ENCODE measurements around the gene SKIC8.

The SKIC8 gene

DNA sequence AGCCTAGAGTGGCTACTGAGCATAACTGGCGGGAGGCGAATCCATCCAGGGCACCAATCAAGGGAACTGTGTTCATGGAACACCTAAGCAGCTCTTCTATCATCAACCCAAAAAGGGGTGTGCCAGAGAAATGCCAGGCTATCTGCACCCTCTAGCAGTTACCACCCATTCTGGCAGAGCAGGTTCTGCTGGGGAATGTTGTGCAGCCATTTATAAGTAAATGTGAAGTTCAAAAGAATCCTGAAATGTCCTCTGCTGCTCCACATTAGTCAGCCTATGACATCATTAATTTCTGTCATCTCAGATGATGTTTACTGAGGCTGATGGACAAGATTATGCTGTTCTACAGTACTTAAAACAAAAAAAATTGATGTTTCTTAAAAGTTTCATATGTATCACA, 7.7 kb downstream of the SKIC8 start:
- H3K4me3 ChIP-seq (ENCODE audit: low read depth, low read length): no peak overlapping the region
- TF ChIP-seq, protein P1, sequence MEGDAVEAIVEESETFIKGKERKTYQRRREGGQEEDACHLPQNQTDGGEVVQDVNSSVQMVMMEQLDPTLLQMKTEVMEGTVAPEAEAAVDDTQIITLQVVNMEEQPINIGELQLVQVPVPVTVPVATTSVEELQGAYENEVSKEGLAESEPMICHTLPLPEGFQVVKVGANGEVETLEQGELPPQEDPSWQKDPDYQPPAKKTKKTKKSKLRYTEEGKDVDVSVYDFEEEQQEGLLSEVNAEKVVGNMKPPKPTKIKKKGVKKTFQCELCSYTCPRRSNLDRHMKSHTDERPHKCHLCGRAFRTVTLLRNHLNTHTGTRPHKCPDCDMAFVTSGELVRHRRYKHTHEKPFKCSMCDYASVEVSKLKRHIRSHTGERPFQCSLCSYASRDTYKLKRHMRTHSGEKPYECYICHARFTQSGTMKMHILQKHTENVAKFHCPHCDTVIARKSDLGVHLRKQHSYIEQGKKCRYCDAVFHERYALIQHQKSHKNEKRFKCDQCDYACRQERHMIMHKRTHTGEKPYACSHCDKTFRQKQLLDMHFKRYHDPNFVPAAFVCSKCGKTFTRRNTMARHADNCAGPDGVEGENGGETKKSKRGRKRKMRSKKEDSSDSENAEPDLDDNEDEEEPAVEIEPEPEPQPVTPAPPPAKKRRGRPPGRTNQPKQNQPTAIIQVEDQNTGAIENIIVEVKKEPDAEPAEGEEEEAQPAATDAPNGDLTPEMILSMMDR (IDR thresholded peaks at IDR 0.05; ENCODE audit: low read depth, low read length): no peak

DNA sequence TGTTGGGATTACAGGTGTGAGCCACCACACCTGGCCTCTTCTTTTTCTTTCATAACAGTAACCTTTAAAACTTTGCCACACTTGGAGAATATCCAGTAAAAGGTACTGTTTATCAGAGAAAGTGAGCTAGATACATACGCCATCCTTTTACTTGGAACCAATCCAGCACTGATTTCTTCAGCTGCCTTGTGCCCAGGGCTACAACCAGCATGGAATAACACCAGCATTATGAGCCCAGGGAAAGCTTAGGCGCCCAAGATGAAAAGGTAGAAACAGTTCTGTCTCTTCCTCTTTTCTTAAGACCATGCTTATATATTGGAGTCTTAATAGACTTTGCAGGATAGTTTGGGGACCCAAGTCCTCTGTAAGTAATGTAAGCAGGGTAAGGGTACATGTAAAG, 8.4 kb downstream of the SKIC8 start:
- TF ChIP-seq, protein P1 (IDR thresholded peaks at IDR 0.05; ENCODE audit: low read depth, low read length): no peak

DNA sequence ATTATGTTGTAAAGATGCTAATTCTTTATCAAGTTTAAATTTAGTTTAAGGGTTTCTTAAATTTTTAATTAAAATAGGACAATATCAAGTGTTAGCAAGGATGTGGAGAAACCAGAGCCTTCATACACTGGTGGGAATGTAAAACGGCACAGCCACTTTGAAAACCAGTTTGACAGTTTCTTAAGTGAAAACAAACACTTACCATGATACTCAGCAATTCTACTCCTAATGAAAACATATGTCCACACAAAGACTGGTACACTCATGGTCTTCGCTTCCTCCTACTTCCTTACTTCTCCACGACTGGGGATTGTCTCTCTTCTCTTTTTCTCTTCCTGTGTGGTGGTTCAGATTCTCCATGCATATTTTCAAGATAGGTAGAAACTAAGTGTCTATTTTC, 9.2 kb downstream of the SKIC8 start:
- TF ChIP-seq, protein P1 (IDR thresholded peaks at IDR 0.05; ENCODE audit: low read depth, low read length): no peak

More for the DNA sequence above, 8.4 kb downstream of the SKIC8 start:
- H3K4me3 ChIP-seq (ENCODE audit: low read depth, low read length): no peak overlapping the region

DNA sequence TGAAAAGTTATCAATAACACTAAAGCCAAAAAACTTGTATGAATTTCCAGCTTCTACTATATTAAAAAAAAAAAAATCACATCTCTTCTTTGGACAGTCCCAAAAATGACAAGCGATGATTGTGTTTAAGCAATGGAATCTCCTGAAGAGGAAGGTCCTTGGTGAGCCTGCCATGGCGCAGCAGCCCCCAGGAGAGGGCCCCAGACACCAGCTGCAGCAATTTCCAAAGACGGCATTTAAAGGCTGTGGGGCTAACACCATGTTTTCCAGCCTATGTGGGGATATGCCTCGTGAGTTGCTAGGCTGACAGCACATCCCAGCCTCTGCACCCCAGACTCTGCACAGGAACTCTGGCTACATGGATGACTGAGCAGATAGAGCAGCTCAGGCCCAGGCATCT, 14.7 kb downstream of the SKIC8 start:
- TF ChIP-seq, protein P1 (IDR thresholded peaks at IDR 0.05; ENCODE audit: low read depth, low read length): no peak
- no peak overlapping the region for H3K4me3 ChIP-seq (ENCODE audit: low read depth, low read length)

More for the DNA sequence above, 9.2 kb downstream of the SKIC8 start:
- no peak overlapping the region for H3K4me3 ChIP-seq (ENCODE audit: low read depth, low read length)

DNA sequence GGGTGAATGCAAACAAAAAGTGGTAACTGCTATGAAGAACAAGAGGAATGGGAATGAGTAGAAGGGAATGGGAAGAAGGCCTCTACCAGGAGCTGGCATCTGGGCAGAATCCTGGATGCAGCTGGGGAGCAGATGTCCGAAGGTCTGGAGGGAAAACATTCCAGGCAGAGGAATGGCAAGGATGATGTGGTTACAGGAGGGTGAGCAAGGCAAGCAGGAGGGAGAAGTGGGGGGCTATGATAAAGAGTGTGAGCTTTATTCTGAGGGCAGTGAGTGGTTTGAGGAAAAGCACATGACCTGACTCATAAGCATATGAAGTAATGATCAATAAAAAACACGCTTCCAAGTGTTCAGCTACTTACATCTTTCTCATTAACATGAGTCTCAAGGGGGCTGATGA, 17.1 kb downstream of the SKIC8 start:
- TF ChIP-seq, protein P1 (IDR thresholded peaks at IDR 0.05; ENCODE audit: low read depth, low read length): no peak
- no peak overlapping the region for H3K4me3 ChIP-seq (ENCODE audit: low read depth, low read length)

DNA sequence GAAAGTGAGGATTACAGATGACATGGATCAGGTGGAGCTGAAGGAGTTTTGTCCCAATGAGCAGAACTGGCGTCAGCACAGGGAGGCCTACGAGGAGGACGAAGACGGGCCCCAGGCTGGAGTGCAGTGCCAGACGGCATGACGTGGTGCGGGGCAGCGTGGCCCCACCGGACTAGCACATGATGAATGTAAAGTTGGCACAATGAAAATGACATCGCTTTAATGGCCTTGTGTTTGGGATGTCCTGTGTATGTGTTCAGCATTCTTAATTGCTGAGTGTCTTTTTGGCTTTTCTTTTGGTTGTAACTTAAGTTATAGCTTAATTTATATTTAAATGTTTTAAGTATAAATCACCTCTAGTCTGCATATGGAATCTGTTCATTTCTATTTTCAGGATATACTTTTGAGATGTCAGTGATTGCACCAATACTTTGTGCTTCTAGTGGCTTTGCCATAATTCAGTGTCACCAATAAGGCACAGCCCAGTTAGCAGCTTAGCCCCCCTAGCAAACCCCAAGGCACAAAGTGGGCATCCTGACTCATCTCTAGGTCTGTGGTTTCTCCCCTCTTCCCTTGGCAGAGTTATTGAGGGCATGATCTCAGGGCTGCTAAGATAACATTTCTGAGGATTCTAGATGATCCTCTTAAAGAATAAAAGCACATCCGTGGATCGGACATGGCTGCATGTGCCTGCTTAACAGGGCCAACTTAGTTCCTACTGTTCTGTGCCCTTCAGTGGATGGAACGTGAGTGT, 18.9 kb downstream of the SKIC8 start:
- TF ChIP-seq, protein P1 (IDR thresholded peaks at IDR 0.05; ENCODE audit: low read depth, low read length): no peak

DNA sequence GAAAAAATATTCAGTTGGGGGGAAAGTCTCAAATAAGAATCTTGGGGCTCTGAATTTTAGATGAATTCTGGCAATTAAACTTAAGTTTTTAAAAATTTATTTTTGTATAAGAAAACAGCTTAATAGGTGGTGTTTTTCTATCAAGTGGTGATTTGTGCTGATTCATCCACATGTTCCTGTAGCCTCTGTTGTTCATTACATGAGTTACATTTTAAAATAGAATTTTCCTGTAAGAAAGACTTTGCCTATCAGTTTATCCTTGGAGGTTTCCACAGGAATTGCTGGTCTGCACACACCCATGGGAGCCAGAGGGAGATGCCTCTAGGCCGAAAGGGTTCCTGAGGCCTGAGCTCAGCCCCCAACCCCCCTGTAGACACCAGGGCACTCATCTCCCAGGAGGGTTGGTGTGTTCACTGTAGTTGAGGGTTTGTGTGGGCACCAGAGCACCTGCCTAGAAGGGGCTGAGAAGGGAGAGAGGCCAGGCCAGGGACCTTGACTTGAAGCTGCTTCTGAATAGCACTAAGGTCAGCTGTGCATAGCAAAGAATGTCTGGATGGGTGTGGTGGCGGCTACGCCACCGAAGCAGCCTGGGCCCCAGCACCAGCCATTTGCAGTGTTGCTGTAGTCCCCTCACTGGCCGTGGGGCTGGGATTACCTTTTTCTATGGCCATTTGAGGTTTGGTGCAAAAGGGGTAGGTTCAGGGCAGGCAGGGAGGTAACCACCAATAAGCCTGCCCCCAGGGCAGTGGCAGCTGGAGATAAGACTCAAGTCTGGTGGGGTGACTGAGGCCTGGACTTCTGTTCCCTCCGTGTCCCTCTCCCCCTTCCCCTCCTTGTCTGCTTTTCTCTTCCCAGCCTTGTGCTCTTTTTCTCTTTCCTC, 23.1 kb downstream of the SKIC8 start:
- no peak overlapping the region for H3K4me3 ChIP-seq (ENCODE audit: low read depth, low read length)
- TF ChIP-seq, protein P1 (IDR thresholded peaks at IDR 0.05; ENCODE audit: low read depth, low read length): no peak

More for the DNA sequence above, 18.9 kb downstream of the SKIC8 start:
- no peak overlapping the region for H3K4me3 ChIP-seq (ENCODE audit: low read depth, low read length)

Measured in WI38 (cell line).